SK-N-DZ (cell line): ENCODE measurements around the gene C10orf67.
"Not testable (repeated sequence)": the region's sequence is repeated elsewhere in the genome, so short reads cannot be mapped to it uniquely, and the experiment has no call there.

Experiments
- DNase-seq: peaks from one replicate; pipeline ENCODE4 v3.0.0-alpha.2; 2015; ENCODE audit warnings: low spot score

The C10orf67 gene

GRCh38 chr10:23326544-23327307, 17.9 kb downstream of the C10orf67 start:
- no peak for DNase-seq

GRCh38 chr10:23325132-23325531, 19.5 kb downstream of the C10orf67 start:
- no peak for DNase-seq

GRCh38 chr10:23324351-23324750, 20.2 kb downstream of the C10orf67 start:
- DNase-seq: no peak

- DNase-seq: no peak
These were observed 22.5 kb downstream of the C10orf67 start for GRCh38 chr10:23322082-23322481.

GRCh38 chr10:23319835-23320234, 24.8 kb downstream of the C10orf67 start:
- no peak for DNase-seq

DNA sequence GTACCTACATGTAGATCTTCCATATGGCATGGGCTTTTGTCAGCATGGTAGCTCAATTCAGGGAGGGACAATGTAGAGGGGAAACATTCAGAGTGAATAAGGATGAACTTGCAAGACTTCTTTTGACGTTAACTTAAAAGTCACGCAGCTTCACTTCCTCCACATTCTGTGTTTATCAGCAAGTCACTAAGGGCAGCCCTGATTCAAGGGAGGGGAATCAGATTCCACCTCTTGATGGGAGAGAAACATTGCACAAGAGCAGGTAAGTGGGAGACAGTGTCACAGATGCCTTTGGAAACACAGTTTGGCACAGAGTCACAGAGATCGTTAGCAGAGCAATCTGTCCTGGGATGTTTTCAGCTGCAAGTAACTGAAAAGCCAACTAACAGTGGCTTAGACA, 26.2 kb downstream of the C10orf67 start:
- no peak for DNase-seq

DNA sequence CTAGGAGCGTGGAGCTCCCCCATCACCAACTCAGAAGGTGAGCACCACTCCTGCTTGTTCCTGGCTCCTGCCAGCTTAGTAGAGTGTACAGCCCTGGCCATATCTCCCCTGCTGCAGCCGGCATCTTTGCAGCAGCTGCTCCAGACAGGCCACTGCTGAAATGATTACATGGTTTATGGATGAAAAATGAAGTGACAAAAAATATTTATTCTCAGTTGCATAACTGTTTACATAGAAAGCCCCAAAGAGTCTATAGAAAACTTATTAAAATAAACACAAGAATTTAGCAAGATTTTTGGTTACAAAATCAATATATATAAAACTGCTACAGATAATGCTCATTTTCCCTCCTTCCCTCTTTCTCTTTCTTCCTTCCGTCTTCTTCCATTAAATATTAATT, 27.2 kb downstream of the C10orf67 start:
- no peak for DNase-seq

GRCh38 chr10:23316406-23316805, 28.2 kb downstream of the C10orf67 start:
- no peak for DNase-seq

GRCh38 chr10:23315966-23316365, 28.6 kb downstream of the C10orf67 start:
- no peak for DNase-seq

- peak; percentile 51 for DNase-seq
These were observed 29.8 kb downstream of the C10orf67 start for GRCh38 chr10:23314835-23315239.

DNA sequence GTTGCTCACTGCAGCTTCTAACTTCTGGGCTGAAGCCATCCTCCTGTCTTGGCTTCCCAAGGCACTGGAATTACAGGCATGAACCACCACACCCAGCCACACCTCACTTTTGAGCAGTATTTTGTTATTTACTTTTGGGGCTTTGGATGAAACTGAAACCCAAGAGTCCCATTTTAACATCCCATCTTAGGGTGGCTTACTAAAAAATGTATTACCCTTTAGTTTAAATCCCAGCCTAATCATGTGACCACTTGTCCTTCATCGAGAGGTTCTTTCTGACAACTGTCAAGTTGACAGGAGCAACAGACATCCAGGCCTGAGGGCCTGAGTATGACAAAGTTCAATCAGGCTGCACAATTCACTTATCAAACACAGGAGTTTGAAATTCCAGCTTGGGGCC, 33.6 kb downstream of the C10orf67 start:
- no peak for DNase-seq

DNA sequence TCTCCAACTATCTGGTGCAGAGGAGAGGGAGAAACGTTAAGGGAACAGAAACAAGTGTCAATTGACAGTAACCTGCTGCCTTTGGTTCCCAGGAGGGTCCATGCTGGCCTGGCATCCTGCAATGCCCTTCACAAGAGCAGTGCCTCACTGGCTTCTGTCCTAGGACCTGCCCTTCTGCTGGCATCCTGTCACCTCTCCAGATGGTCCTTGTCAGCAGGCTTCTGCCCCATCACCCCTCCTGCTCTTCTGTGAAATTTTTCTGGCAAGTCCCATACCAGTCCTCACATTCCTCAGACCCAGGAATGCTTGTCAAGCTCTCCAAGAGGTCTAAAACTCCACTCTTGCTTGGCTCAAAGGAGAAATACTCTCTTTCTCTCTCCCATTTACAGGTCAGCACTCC, 34.2 kb downstream of the C10orf67 start:
- DNase-seq: no peak

DNA sequence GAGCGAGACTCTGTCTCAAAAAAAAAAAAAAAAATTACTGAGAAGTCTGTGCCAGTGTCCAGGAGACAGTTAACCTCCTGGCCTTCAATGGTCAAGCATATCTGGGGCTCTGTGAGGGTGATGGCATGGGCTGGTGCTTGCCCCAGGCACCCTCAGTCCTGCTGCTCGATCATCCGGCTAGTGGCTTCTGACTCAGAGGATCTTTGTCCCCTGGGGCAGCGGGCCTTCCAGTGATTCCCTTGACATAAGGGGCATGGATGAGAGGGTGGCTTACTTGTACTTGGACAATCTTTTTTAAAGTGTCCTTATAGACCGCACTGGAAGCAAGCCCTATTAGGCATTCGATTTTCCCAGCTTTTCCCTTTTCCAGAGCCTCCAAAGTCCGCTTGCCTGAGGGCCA, 44.6 kb downstream of the C10orf67 start:
- DNase-seq: not testable (repeated sequence)

DNA sequence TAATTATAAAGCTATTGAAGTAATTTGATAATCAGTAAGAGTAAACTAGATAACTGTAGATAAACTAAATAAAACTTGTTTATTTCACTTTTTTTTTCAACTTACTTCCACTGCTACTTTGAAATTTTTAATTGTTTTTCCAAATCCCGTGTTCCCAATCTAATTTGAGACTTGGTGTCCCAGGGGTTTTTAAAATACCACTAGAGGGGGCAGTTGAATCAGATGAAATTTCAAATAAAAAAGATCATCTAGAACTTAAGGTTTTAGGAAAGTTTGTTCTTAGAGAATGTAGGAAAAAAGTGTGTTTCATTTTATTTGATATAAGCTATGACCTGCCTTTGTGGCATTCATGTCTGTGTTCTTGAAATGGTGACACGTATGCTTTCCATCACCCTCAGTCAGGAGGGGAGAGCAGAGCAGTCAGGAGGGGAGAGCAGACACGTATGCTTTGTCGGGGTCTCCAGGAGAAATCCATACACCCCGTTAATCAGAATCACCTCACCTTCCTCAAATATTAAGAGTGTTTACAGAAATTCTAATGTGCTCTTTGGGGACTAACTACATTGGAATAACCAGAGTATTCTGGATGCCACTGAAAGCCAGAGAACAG, 49.9 kb downstream of the C10orf67 start:
- DNase-seq: no peak

DNA sequence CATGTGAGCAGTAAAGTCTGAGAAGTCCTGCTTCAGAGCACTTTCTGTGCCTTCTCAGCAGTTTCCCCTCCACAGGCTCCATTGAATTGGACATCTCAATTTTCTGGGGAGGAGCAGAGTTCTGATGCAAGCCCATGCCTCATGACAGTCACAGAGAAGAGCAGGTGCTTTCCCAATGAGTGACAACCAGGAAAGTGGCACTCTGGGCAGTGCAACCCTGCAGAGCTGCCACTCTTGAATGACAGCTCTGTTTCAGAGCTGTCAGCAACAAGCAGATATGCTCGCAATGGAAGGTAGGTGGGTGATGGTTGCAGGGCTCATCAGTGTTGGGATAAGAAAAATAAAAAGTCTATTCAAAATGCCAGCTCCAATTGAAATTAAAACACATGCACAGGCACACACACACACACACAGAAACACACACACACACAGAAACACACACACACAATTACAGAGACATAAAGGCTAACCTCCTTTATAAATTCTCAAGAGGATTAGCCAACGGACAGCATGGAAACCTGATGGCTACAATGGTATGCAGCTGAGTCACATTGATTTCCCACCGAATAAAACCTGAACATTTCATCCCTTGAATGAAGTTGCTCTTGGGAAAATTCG, 50.5 kb downstream of the C10orf67 start:
- no peak for DNase-seq

DNA sequence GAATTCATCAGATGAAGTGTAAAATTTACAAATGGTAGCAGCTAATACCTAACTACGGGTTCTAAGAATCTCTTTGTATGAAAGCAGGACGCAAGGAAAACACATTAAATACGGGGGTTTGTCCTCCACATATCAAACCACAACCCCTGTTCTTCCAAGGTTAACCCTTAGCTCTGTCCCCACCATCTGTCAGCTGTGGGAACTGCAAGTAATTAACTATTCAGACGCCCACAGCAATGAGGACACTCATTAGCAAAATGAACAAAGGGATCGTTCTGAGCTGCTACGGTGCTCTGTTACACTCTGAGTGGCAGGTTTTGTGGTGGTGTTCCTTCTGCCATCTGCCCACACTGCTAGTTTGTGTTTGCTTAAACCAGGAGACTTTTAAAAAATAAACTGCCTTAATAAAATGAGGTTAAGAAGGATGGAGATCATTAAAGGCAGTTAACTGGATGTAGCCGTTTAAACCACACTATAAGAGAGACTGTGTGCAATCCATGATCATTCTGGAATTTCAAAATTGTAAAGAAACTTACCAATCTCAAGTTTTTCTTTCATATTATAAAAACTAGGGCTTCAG, 51.4 kb downstream of the C10orf67 start:
- DNase-seq: peak; percentile 21

DNA sequence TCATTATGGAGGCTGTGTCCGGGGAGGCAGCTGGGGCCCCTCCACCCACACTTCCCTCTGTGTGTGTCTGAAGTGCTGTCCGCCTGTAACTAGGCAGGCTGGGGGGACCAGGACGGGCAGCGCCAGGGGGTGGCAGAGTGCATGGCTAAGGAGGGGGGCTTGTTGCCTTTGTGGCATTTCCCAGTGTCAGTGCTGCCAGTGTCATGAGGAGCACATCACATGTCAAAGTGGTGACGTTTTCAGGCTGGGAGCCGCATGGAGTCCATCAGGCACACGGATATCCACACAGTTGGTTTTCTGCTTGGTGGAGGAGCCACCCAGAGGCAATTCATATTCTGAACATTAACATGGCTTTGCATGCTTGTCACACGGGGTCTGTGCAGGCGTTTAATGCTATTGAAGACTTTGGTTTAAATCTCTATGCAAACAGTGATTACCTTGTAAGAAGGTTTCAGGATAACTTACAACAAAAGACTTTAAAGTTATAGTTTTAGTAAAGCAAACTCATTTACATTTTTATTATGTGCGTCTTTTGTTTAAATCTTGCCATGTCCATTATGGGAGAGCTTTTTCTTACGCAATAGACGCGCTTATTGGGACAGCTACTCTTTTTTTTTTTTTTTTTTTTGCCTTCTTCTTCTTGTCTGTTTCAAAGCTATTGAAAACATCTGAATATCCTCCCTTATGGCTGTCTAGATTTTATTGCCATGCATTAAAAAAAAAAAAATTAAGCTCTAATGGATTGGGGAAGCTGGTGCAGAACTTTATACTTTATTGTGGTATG, 52.9 kb downstream of the C10orf67 start:
- DNase-seq: no peak

DNA sequence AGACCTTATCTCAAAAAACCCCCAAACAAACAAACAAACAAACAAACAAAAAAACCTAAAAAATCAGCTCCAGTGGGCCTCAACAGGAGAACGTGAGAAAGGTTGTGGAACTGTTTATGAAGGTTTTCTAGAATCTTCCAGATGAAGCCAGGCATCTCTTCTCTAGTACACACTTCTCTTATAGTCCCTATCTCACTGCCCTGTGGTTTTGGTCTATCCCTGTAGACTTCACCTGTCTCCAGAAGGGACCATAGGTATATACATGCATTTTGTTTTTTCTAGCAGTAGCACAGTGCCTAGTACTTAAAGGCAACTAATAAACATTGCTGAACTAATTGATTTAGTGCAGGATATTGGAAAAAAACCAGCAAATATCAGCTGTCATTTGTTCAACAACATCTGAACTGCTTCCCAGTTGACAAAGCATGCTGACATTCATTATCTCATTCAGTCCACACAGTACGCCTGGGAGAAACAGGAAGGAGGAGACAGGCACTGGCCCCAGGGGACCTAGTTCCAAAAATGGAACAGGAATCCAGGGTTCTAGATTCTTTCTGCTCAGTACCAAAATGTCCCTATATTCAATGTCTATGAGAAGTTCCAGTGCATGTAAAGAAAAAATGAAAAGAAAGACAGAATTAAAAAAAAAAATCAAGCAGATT, 59.8 kb downstream of the C10orf67 start:
- no peak for DNase-seq

- DNase-seq: no peak
These were observed 60.4 kb downstream of the C10orf67 start for GRCh38 chr10:23284155-23284554.

- DNase-seq: no peak
These were observed 60.9 kb downstream of the C10orf67 start for GRCh38 chr10:23283680-23284079.

DNA sequence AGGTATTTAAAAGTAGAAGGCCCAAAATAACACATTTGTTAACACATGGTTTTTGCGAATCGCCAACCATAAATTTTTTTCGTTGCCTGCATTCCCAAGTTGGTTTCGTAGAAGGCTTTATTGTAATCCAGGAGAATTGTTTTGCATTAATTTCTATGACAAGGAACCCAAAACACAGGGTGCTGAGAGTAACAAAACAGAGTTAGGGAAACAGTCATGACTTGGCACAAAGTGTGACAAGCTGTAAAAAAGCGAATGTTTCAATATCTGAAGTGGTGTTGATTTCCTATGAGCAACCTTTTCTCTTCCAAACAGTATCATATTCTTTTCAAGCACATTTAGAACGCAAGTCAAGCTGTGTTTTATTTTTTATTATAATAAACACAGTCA, 63.6 kb downstream of the C10orf67 start:
- DNase-seq: no peak
